SH-SY5Y (cell line): ENCODE results near the gene SPATA17.

Experiments
- GATA2 ChIP-seq: IDR thresholded peaks from 2 replicates; pipeline ENCODE4 v1.6.1; 2011; ENCODE audit warnings: mild to moderate bottlenecking, low read depth, low read length
- GATA3 ChIP-seq: IDR thresholded peaks from 2 replicates; pipeline ENCODE4 v1.6.1; 2011; ENCODE audit warnings: low read depth, mild to moderate bottlenecking, low read length, moderate library complexity

DNA sequence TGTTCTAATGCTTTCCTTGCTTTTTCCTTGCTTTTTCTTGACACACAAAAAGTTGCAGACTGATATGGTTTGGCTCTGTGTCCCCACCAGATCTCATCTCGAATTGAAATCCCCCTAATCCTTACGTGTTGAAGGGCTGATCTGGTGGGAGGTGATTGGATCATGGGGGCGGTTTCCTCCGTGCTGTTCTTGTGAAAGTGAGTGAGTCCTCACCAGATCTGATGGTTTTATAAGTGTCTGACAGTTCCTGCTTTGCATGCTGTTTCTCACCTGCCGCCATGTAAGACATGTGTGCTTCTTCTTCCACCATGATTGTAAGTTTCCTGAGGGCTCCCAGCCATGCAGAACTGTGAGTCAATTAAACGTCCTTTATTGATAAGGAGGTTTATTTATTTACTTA, 11.3 kb downstream of the SPATA17 start:
- no peak for TF ChIP-seq GATA3
- TF ChIP-seq GATA2, result no peak
